Activated B cell treated with CpG ODN at 0.5 μM for 24 hours (primary cell): ENCODE results near the gene GNG12. TPM values are rescaled to one million over a fixed set of nuclear protein-coding genes. Genes with fewer than 3 reads are reported as not detected.

ENCODE experiments used
- ATAC-seq: fragments of 200-7000 bp; cut with Tn5 transposase; one replicate; pipeline ENCODE4 v1.10.0; 2021; ENCODE audit warnings: low read depth, mild to moderate bottlenecking, moderate library complexity
- CTCF ChIA-PET: fragments of 350-600 bp; sonication (Branson Sonifier 250); formaldehyde crosslinking; loops from one replicate; lab custom pipeline; 2021; ENCODE audit warnings: antibody characterized with exemption; lab: Charles Lee
- POLR2A ChIA-PET: fragments of 350-600 bp; sonication (Branson Sonifier 250); formaldehyde crosslinking; loops from one replicate; lab custom pipeline; 2021; ENCODE audit warnings: antibody characterized with exemption; lab: Charles Lee
- DNase-seq: peaks from one replicate; pipeline ENCODE4 v3.0.0; 2022
- H3K27ac Mint-ChIP-seq: one replicate; pipeline ENCODE4 v1.8.0; 2020; ENCODE audit warnings: mixed read lengths
- H3K27me3 Mint-ChIP-seq: one replicate; pipeline ENCODE4 v1.8.0; 2021; ENCODE audit warnings: mixed read lengths
- H3K36me3 Mint-ChIP-seq: one replicate; pipeline ENCODE4 v1.8.0; 2021; ENCODE audit warnings: low read depth, mixed read lengths
- H3K4me1 Mint-ChIP-seq: one replicate; pipeline ENCODE4 v1.8.0; 2021; ENCODE audit warnings: mixed read lengths
- H3K4me3 Mint-ChIP-seq: one replicate; pipeline ENCODE4 v1.8.0; 2020; ENCODE audit warnings: mild to moderate bottlenecking, mixed read lengths
- H3K9me3 Mint-ChIP-seq: one replicate; pipeline ENCODE4 v1.8.0; 2020; ENCODE audit warnings: mixed read lengths
- CTCF ChIP-seq: fragments of 200-600 bp; IDR thresholded peaks from one replicate; pipeline ENCODE4 v1.8.0; 2022; ENCODE audit warnings: antibody characterized with exemption, mild to moderate bottlenecking
- intact Hi-C: fragments of 100-400 bp; cut with micrococcal nuclease; formaldehyde crosslinking; loops from one replicate; pipeline ENCODE4 v1.15.1; 2024
- total RNA-seq: library from RNA; stranded (reverse); gene quantifications from 2 replicates; pipeline ENCODE4 v1.2.3, GENCODE V29; 2022

Gene GNG12
- total RNA-seq, 1 donor from 2014 or later: not detected

GRCh38 chr1:67690018-67690363, 143.3 kb downstream of the GNG12 start:
- H3K9me3 Mint-ChIP-seq: no peaks in the 10 kb centered on the region
- no peak for ATAC-seq
- H3K27me3 Mint-ChIP-seq: no peaks in the 10 kb centered on the region
- no peak overlapping the region for H3K4me3 Mint-ChIP-seq
- no peak overlapping the region for H3K27ac Mint-ChIP-seq
- no peak for DNase-seq
- H3K36me3 Mint-ChIP-seq: peaks cover 13% of the 10 kb centered on the region
- ChIA-PET POLR2A (no interaction called here), CTCF (no interaction called here)
- peaks cover 11% of the 10 kb centered on the region for H3K4me1 Mint-ChIP-seq
- intact Hi-C loops: no loop called here
- no peak for TF ChIP-seq CTCF

GRCh38 chr1:67689267-67690017, 143.8 kb downstream of the GNG12 start:
- H3K4me1 Mint-ChIP-seq: peaks cover 17% of the 10 kb centered on the region
- no peak overlapping the region for H3K27ac Mint-ChIP-seq
- CTCF ChIA-PET: interaction anchor here (1.0 kb wide), 1 partner anchor 71 kb away, joined by 4 read pairs; no protein-coding TSS in a partner anchor
- POLR2A ChIA-PET: no interaction called here
- no peaks in the 10 kb centered on the region for H3K9me3 Mint-ChIP-seq
- no peak for ATAC-seq
- intact Hi-C loops: loop anchor here (5.0 to 10.0 kb wide), 5 partner anchors 352 to 1415 kb away; partner anchors contain the start of gene SLC35D1
- H3K36me3 Mint-ChIP-seq: peaks cover 14% of the 10 kb centered on the region
- DNase-seq: no peak
- H3K4me3 Mint-ChIP-seq: no peak overlapping the region
- no peaks in the 10 kb centered on the region for H3K27me3 Mint-ChIP-seq
- no peak for TF ChIP-seq CTCF

GRCh38 chr1:67688526-67689219, 144.6 kb downstream of the GNG12 start:
- H3K4me3 Mint-ChIP-seq: no peak overlapping the region
- H3K4me1 Mint-ChIP-seq: peaks cover 25% of the 10 kb centered on the region
- no peak overlapping the region for H3K27ac Mint-ChIP-seq
- H3K9me3 Mint-ChIP-seq: no peaks in the 10 kb centered on the region
- no peaks in the 10 kb centered on the region for H3K27me3 Mint-ChIP-seq
- ChIA-PET POLR2A (no interaction called here), CTCF (interaction anchor here (1.0 kb wide), 1 partner anchor 72 kb away, joined by 4 read pairs; no protein-coding TSS in a partner anchor)
- TF ChIP-seq CTCF: no peak
- intact Hi-C loops: loop anchor here (5.0 to 10.0 kb wide), 5 partner anchors 351 to 1414 kb away; partner anchors contain the start of gene SLC35D1
- DNase-seq (no peak), ATAC-seq (no peak)
- H3K36me3 Mint-ChIP-seq: peaks cover 14% of the 10 kb centered on the region

GRCh38 chr1:67687649-67688048, 145.6 kb downstream of the GNG12 start:
- H3K4me3 Mint-ChIP-seq: no peak overlapping the region
- H3K9me3 Mint-ChIP-seq: no peaks in the 10 kb centered on the region
- ChIA-PET CTCF (no interaction called here), POLR2A (no interaction called here)
- DNase-seq (no peak), ATAC-seq (no peak)
- no peak for TF ChIP-seq CTCF
- H3K27me3 Mint-ChIP-seq: no peaks in the 10 kb centered on the region
- intact Hi-C loops: loop anchor here (5.0 to 10.0 kb wide), 5 partner anchors 350 to 1413 kb away; partner anchors contain the start of gene SLC35D1
- H3K36me3 Mint-ChIP-seq: peaks cover 14% of the 10 kb centered on the region
- no peak overlapping the region for H3K27ac Mint-ChIP-seq
- peaks cover 35% of the 10 kb centered on the region for H3K4me1 Mint-ChIP-seq

GRCh38 chr1:67687198-67687545, 146.1 kb downstream of the GNG12 start:
- H3K9me3 Mint-ChIP-seq: no peaks in the 10 kb centered on the region
- H3K27ac Mint-ChIP-seq: no peak overlapping the region
- DNase-seq: no peak
- TF ChIP-seq CTCF: no peak
- CTCF ChIA-PET: interaction anchor here (3.8 kb wide), 1 partner anchor 73 kb away, joined by 17 read pairs; no protein-coding TSS in a partner anchor
- peak overlapping the region; percentile 95 for H3K4me3 Mint-ChIP-seq
- POLR2A ChIA-PET: interaction anchor here (3.2 kb wide), 1 partner anchor 257 kb away, joined by 20 read pairs; the partner anchor contains the start of gene SERBP1
- H3K27me3 Mint-ChIP-seq: no peaks in the 10 kb centered on the region
- intact Hi-C loops: loop anchor here (5.0 to 10.0 kb wide), 5 partner anchors 350 to 1412 kb away; partner anchors contain the start of gene SLC35D1
- peaks cover 14% of the 10 kb centered on the region for H3K36me3 Mint-ChIP-seq
- ATAC-seq: no peak
- H3K4me1 Mint-ChIP-seq: peaks cover 38% of the 10 kb centered on the region
